ENCODE results near the gene PILRA. TPM values are rescaled to one million over a fixed set of nuclear protein-coding genes. Genes with fewer than 3 reads are reported as not detected.
"Not testable (repeated sequence)": the region's sequence is repeated elsewhere in the genome, so short reads cannot be mapped to it uniquely, and the experiment has no call there.

PILRA gene
- total RNA-seq, 1 donor: 0.36 TPM

- no peak for DNase-seq (ENCODE audit: insufficient read length, low spot score, missing footprints)
- Histone ChIP-seq H2AFZ (ENCODE audit: low read length) (no peak overlapping the region), H3K4me1 (ENCODE audit: insufficient read depth, low read length) (no peaks in the 10 kb centered on the region), H3K27ac (ENCODE audit: low read depth, low read length) (no peak overlapping the region), H4K20me1 (ENCODE audit: insufficient read depth, low read length) (no peaks in the 10 kb centered on the region), H3K36me3 (ENCODE audit: insufficient read depth, low read length) (no peaks in the 10 kb centered on the region), H3K79me2 (ENCODE audit: insufficient read depth, low read length) (no peaks in the 10 kb centered on the region), H3K27me3 (ENCODE audit: insufficient read depth, low read length) (no peaks in the 10 kb centered on the region), H3K9me3 (ENCODE audit: low read depth, low read length) (no peaks in the 10 kb centered on the region), H3K4me2 (ENCODE audit: insufficient read depth, low read length) (no peak overlapping the region), H3K4me3 (ENCODE audit: insufficient read depth, low read length) (no peak overlapping the region)
- TF ChIP-seq, protein P1, sequence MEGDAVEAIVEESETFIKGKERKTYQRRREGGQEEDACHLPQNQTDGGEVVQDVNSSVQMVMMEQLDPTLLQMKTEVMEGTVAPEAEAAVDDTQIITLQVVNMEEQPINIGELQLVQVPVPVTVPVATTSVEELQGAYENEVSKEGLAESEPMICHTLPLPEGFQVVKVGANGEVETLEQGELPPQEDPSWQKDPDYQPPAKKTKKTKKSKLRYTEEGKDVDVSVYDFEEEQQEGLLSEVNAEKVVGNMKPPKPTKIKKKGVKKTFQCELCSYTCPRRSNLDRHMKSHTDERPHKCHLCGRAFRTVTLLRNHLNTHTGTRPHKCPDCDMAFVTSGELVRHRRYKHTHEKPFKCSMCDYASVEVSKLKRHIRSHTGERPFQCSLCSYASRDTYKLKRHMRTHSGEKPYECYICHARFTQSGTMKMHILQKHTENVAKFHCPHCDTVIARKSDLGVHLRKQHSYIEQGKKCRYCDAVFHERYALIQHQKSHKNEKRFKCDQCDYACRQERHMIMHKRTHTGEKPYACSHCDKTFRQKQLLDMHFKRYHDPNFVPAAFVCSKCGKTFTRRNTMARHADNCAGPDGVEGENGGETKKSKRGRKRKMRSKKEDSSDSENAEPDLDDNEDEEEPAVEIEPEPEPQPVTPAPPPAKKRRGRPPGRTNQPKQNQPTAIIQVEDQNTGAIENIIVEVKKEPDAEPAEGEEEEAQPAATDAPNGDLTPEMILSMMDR (IDR thresholded peaks at IDR 0.05; ENCODE audit: extremely low read depth, low read depth, low read length): no peak
Measured at GRCh38 chr7:100374601-100375000, 1.3 kb downstream of the PILRA start.

DNA sequence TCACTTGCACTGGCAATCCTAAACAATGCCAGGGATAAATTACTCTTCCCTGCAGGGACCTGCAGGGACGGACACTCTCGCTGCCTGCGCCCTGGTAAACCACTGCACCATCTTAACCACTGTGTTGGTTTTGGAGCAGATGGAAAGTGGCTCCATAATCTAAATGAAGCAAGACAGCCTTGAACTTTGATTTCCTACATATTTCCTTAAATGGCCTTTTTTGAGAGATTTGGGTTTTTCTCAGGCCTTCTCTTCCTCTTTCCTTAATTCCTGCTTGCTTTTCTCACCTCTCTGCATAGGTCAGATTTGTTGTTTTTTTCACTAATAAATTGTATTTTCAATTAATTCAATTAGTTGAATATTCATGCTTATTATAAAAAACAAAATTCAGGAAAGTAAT is 2.8 kb downstream of the PILRA start:
- Histone ChIP-seq H3K9me3 (ENCODE audit: low read depth, low read length) (no peaks in the 10 kb centered on the region), H3K27ac (ENCODE audit: low read depth, low read length) (no peak overlapping the region), H4K20me1 (ENCODE audit: insufficient read depth, low read length) (no peaks in the 10 kb centered on the region), H3K4me3 (ENCODE audit: insufficient read depth, low read length) (no peak overlapping the region), H3K27me3 (ENCODE audit: insufficient read depth, low read length) (no peaks in the 10 kb centered on the region), H3K36me3 (ENCODE audit: insufficient read depth, low read length) (no peaks in the 10 kb centered on the region), H2AFZ (ENCODE audit: low read length) (no peak overlapping the region), H3K4me2 (ENCODE audit: insufficient read depth, low read length) (no peak overlapping the region), H3K79me2 (ENCODE audit: insufficient read depth, low read length) (no peaks in the 10 kb centered on the region), H3K4me1 (ENCODE audit: insufficient read depth, low read length) (no peaks in the 10 kb centered on the region)
- TF ChIP-seq, protein P1 (IDR thresholded peaks at IDR 0.05; ENCODE audit: extremely low read depth, low read depth, low read length): no peak
- DNase-seq (ENCODE audit: insufficient read length, low spot score, missing footprints): no peak

- Histone ChIP-seq H3K79me2 (ENCODE audit: insufficient read depth, low read length) (no peaks in the 10 kb centered on the region), H3K27ac (ENCODE audit: low read depth, low read length) (no peak overlapping the region), H3K4me2 (ENCODE audit: insufficient read depth, low read length) (no peak overlapping the region), H3K27me3 (ENCODE audit: insufficient read depth, low read length) (no peaks in the 10 kb centered on the region), H3K36me3 (ENCODE audit: insufficient read depth, low read length) (no peaks in the 10 kb centered on the region), H2AFZ (ENCODE audit: low read length) (no peak overlapping the region), H3K4me3 (ENCODE audit: insufficient read depth, low read length) (no peak overlapping the region), H4K20me1 (ENCODE audit: insufficient read depth, low read length) (no peaks in the 10 kb centered on the region), H3K9me3 (ENCODE audit: low read depth, low read length) (no peaks in the 10 kb centered on the region), H3K4me1 (ENCODE audit: insufficient read depth, low read length) (no peaks in the 10 kb centered on the region)
- DNase-seq (ENCODE audit: insufficient read length, low spot score, missing footprints): no peak
- TF ChIP-seq, protein P1 (IDR thresholded peaks at IDR 0.05; ENCODE audit: extremely low read depth, low read depth, low read length): no peak
Measured at GRCh38 chr7:100378114-100378755, 4.9 kb downstream of the PILRA start.

- Histone ChIP-seq H4K20me1 (ENCODE audit: insufficient read depth, low read length) (no peaks in the 10 kb centered on the region), H3K4me3 (ENCODE audit: insufficient read depth, low read length) (no peak overlapping the region), H3K9me3 (ENCODE audit: low read depth, low read length) (no peaks in the 10 kb centered on the region), H3K27me3 (ENCODE audit: insufficient read depth, low read length) (no peaks in the 10 kb centered on the region), H2AFZ (ENCODE audit: low read length) (no peak overlapping the region), H3K79me2 (ENCODE audit: insufficient read depth, low read length) (no peaks in the 10 kb centered on the region), H3K4me1 (ENCODE audit: insufficient read depth, low read length) (no peaks in the 10 kb centered on the region), H3K36me3 (ENCODE audit: insufficient read depth, low read length) (no peaks in the 10 kb centered on the region), H3K4me2 (ENCODE audit: insufficient read depth, low read length) (no peak overlapping the region), H3K27ac (ENCODE audit: low read depth, low read length) (no peak overlapping the region)
- DNase-seq (ENCODE audit: insufficient read length, low spot score, missing footprints): no peak
- TF ChIP-seq, protein P1 (IDR thresholded peaks at IDR 0.05; ENCODE audit: extremely low read depth, low read depth, low read length): no peak
Measured at GRCh38 chr7:100380196-100380595, 6.9 kb downstream of the PILRA start.

GRCh38 chr7:100381531-100382233 is 8.4 kb downstream of the PILRA start:
- H3K4me2 ChIP-seq (ENCODE audit: insufficient read depth, low read length); H2AFZ ChIP-seq (ENCODE audit: low read length); H3K36me3 ChIP-seq (ENCODE audit: insufficient read depth, low read length); H3K79me2 ChIP-seq (ENCODE audit: insufficient read depth, low read length); H3K9me3 ChIP-seq (ENCODE audit: low read depth, low read length); DNase-seq (ENCODE audit: insufficient read length, low spot score, missing footprints); H4K20me1 ChIP-seq (ENCODE audit: insufficient read depth, low read length); H3K27me3 ChIP-seq (ENCODE audit: insufficient read depth, low read length); H3K27ac ChIP-seq (ENCODE audit: low read depth, low read length); H3K4me1 ChIP-seq (ENCODE audit: insufficient read depth, low read length); H3K4me3 ChIP-seq (ENCODE audit: insufficient read depth, low read length): not testable (repeated sequence)

GRCh38 chr7:100382234-100382853 is 9.1 kb downstream of the PILRA start:
- H3K4me1 ChIP-seq (ENCODE audit: insufficient read depth, low read length); H2AFZ ChIP-seq (ENCODE audit: low read length); H3K4me3 ChIP-seq (ENCODE audit: insufficient read depth, low read length); DNase-seq (ENCODE audit: insufficient read length, low spot score, missing footprints); H3K36me3 ChIP-seq (ENCODE audit: insufficient read depth, low read length); H4K20me1 ChIP-seq (ENCODE audit: insufficient read depth, low read length); H3K4me2 ChIP-seq (ENCODE audit: insufficient read depth, low read length); H3K79me2 ChIP-seq (ENCODE audit: insufficient read depth, low read length); H3K27ac ChIP-seq (ENCODE audit: low read depth, low read length); H3K27me3 ChIP-seq (ENCODE audit: insufficient read depth, low read length); H3K9me3 ChIP-seq (ENCODE audit: low read depth, low read length): not testable (repeated sequence)
